HG03097 (cell line): ENCODE results near the gene ATP23.

Source experiments
- ATAC-seq: cut with Tn5 transposase; IDR thresholded peaks from one replicate; pipeline ENCODE4 v1.9.1; 2021; ENCODE audit not compliant: unreplicated experiment, low FRiP score

ATP23 gene

GRCh38 chr12:57941165-57941894 lies at the start of gene ATP23:
Gene ATP23 (plus strand): TSS chr12:57941567. CDS start chr12:57941702, 135 bp downstream.
- ATAC-seq = peak; percentile 88

- no peak for ATAC-seq
Measured at GRCh38 chr12:57892232-57892972, 49.0 kb upstream of the ATP23 start.

- ATAC-seq = no peak
Measured at GRCh38 chr12:57893431-57894353, 47.7 kb upstream of the ATP23 start.

- ATAC-seq = no peak
Measured at GRCh38 chr12:57894399-57895292, 46.7 kb upstream of the ATP23 start.

GRCh38 chr12:57895389-57896114 lies 45.8 kb upstream of the ATP23 start:
- ATAC-seq = no peak

- no peak for ATAC-seq
Measured at GRCh38 chr12:57896115-57896433, 45.3 kb upstream of the ATP23 start.

- no peak for ATAC-seq
Measured at GRCh38 chr12:57896434-57897201, 44.7 kb upstream of the ATP23 start.

- no peak for ATAC-seq
Measured at GRCh38 chr12:57897286-57897974, 43.9 kb upstream of the ATP23 start.

- peak; percentile 14 for ATAC-seq
Measured at GRCh38 chr12:57898308-57898970, 42.9 kb upstream of the ATP23 start.

GRCh38 chr12:57899010-57899662 lies 42.2 kb upstream of the ATP23 start:
- peak; percentile 81 for ATAC-seq

- ATAC-seq = no peak
Measured at GRCh38 chr12:57902478-57902969, 38.8 kb upstream of the ATP23 start.

GRCh38 chr12:57904426-57904825 lies 36.9 kb upstream of the ATP23 start:
- no peak for ATAC-seq

- peak; percentile 79 for ATAC-seq
Measured at GRCh38 chr12:57904848-57905811, 36.2 kb upstream of the ATP23 start.

GRCh38 chr12:57905812-57906475 lies 35.4 kb upstream of the ATP23 start:
- no peak for ATAC-seq

GRCh38 chr12:57906821-57907220 lies 34.5 kb upstream of the ATP23 start:
- ATAC-seq = no peak
